DOHH2 (cell line): ENCODE measurements around the gene UBE2D3.

Experiments
- CTCF ChIP-seq: fragments of 200-600 bp; sonication (generic); IDR thresholded peaks from one replicate; pipeline ENCODE4 v1.5.1; 2014; ENCODE audit warnings: antibody characterized with exemption, mild to moderate bottlenecking, low read depth, low read length; ENCODE audit not compliant: poor library complexity, severe bottlenecking
- EZH2phosphoT487 ChIP-seq: fragments of 200-600 bp; sonication (generic); IDR thresholded peaks from 2 replicates; pipeline ENCODE4 v1.6.1; 2017; ENCODE audit warnings: borderline replicate concordance, mild to moderate bottlenecking, antibody characterized with exemption, low read length, moderate library complexity, mixed read lengths

DNA sequence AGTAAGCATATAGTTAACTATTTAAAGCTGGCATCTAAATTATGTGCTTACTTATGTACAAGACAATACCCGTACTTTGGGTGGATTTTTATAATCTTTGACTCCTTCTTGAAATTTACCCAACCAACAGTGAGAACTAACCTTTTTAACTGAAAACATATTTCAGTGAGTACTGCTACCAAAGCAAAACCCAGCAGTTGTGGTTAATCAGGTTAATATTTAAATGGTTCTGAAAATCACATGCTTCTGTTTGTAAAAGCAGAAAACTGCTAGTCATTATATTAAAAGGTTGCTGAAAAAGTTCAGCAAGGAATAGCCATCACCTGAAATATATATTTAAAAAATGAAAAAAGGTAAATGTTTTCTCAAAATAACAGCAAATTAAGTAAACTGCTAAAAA is 20.0 kb downstream of the UBE2D3 start:
- TF ChIP-seq CTCF (no peak), EZH2phosphoT487 (no peak)
